ENCODE results near the gene BCL2.
"Not testable (repeated sequence)": the region's sequence is repeated elsewhere in the genome, so short reads cannot be mapped to it uniquely, and the experiment has no call there.

The BCL2 gene

DNA sequence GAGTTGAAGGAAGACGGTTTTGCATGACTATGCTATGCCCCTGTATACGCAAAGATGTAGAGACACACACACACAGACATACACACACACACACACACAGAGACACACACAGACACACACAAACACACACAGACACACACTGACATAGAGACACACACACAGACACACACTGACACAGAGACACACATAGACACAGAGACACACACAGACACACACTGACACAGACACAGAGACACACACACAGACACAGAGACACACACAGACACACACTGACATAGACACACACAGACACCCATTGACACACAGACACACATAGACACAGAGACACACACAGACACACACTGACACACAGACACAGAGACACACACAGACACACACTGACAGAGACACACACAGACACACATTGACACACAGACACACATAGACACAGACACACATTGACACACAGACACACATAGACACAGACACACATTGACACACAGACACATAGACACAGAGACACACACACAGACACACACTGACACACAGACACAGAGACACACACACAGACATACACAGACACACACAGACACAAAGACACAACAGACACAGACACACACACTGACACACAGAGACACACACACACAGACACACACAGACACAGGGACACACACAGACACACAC is 121.3 kb downstream of the BCL2 start:
- FAIRE-seq, result no peak

DNA sequence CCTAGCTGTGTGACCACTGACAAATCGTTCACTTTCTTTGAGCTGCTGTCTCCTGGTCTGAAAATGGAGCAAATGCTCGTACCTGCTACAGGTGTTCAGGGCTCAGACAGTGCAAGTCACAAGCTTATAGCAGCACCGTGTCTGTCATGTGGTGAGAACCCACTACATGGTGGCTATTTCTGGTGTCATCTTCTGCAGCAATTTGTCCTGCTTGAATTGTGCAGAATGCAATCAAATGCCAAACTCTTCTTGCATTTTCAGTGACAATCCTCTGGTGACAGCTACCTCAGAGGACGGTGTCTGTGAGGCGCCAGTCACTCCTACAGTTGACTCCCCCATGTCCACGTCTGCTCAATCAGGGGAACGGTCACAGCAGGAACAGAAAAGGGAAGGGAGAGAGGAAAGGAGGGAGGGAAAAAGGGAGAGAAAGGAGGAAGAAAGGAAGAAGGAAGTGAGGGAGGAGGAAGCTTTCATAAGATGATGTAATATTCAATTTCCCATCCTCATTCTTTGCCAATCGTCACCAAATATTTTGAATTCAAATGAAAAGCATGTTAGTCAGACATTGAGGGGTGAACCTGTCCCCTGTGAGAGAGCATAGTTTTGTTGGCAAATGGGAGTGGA is 122.2 kb downstream of the BCL2 start:
- no peak for FAIRE-seq

DNA sequence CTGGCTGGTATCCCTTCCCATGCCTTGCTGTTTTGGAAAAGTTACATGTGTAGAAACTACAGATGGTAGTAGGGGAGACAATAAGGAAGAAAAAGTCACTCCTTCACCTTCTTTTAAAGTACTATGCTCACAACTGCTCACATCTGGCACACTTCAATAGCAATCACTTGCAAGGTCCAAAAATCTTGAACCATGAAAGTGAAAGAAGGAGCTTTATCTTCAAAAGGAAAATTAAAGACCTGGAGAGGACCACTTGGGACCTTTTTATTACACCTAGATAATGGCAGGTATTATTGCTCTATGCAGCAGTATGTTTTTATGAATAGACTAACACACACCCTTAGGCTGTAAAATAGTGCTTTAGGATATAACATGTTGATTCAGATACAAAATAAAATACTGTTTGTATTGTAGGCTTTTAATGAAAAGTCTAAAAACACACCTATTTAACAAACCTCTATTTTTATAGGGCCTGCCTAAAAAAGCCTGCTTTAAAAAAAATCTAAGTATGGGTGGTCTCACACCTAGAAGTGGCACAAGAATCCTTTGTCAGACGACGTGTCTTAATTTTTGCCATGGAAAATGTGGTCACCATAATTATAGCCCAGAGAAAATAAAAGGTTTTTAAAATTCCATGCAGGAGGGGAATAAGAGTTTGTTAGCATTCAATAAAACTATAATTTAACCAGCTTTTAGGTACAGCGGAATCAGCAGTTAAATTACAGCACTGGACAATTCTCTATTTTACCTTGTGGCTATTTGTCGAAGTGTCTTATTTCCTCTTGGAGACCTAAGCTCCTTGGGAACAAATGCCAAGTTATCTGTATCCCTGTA is 124.0 kb downstream of the BCL2 start:
- no peak for FAIRE-seq

DNA sequence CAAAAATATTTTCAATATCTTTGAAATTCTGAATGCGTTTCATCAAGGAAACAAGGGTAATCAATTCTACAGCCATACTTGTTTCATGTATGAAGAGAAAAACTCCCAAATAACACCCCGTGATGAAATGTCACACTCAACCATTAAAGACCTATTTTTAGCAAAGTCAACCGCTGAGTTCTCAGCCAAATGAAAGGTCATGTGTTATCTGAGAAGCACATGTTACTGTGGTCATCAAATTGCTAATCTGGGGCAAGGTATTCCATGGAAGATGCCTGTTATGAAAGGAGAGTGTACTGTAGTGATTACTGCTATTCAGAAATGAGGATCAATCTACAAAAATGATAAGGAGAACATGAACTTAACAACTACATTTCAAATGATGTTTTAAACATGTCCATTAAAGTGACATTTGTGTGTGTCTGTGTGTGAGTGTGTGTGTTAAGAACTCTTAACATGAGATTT is 126.7 kb downstream of the BCL2 start:
- FAIRE-seq, result no peak

DNA sequence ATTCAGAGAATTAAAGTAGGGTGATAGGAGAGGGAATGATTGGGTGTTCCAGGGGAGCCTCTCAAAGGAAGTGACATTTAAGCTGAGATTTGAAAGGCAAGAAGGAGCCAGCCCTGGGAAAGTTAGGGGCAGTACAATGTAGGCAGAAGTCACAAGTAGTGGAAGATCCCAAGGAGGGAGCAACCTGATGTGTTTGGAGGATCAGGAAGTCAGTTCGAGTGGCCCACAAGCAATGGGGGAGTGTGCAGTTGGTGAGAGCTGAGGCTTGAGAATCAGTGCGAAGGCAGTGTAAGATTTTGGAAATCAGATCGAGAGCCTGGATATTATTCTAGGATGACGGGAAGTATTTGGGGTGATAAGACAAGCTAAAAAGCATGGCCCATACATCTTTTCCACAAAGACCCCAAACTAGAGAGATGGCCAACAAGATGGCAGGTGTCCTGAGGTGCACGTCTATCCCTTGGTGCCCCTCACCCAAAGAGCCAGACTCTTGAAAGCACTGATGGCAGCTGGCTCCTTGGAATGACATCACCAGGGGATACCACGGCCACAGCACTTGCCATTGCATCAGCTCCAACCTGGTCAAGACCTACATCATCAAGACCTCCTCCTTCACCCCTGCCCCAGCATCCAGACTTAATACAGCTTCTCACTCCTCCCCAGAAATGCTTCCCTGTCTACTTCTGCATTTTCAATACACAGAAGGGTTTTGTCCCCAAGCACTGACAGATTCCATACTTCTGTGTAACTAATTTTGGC is 127.3 kb downstream of the BCL2 start:
- FAIRE-seq, result no peak

DNA sequence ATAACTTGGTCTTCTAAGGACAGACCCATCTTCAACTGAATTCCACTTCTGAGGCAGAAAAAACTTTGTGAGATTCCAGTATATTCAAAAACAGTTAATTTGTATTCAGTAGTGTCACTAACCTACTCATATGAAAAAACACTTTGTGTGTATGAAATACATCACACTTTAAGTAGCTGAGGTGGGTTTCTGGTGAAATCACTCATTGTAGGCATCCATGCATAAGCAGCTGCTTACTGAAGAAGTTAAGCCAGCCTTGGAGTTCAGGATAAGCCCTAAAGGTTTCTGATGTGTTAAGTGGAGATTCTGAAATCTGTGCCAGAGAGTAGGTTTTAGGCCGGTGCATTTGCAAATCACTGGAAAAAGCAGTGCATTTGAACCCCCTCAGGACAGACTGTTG is 128.2 kb downstream of the BCL2 start:
- FAIRE-seq, result no peak

DNA sequence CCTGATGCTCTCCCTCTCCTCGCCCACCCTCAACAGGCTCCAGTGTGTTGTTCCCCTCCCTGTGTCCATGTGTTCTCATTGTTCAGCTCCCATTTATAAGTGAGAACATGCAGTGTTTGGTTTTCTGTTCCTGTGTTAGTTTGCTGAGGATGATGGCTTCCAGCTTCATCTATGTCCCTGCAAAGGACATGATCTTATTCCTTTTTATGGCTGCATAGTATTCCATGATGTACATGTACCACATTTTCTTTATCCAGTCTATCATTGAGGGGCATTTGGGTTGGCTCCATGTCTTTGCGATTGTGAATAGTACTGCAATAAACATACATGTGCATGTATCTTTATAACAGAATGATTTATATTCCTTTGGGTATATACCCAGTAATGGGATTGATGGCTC is 128.7 kb downstream of the BCL2 start:
- not testable (repeated sequence) for FAIRE-seq

DNA sequence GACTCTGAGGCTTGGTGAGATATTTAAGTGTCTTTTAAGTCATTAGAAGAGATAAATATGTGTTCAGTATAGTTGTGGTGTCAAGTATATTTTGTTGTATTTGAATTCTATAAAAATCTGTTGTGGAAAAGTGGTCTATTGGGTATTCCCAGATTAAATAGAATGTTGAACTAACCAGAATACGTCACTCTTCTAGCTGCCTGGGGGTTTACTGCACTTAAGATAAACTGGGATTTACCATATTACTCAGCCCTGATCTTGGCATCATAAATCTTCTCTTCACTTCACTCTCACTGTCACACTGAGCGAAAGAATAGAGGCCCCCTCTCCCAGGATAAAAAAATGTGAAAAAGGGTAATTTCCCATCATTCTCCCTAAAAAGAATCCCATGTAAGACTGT is 129.8 kb downstream of the BCL2 start:
- FAIRE-seq, result no peak

DNA sequence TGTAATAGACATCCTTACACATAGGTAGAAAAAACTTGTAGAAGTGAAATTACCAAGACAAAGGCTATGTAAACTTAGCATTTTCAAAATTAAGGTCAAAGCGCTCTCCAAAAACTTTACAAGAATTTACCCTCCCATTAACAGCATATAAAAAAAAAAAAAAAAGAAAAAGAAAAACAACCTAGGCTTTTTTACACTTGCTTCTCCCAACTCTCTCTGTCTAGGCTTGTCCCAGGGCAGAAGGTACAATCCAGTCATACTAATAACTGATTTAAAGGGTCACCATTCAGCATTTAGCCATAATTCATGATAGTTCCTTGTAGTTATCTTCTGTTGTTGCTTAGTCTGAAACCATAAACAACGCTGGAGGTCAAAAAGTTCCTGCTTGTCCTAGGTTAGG is 130.5 kb downstream of the BCL2 start:
- no peak for FAIRE-seq

DNA sequence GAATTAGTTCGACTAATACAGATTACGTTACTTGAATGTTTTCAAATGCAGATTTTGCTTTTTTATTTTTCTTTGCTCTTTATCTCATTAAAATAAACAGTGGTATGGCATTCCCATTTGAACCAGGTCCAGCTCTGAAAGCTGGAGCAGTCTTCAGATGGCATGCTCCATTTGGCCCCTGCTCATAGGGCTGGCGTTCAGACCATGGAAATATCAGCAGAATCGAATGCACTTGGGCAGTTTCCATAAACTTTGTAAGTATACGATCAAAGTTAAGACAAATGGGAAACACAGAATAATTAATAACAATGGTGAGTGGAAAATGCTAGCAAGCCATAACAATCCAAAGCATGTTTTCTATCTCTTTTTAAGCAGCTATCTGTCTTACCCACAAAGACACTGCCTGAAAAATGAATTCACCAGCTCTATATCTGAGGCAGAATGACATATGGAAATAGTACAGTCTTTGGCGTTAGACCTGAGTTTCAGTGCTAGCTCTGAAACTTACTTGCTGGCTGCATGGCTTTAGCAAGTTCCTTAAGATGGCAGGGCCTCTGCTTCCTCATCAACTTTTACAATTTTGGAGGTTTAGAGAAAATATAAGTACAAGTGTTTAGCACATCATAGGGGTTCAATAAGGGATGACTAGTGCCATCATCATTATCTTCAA is 131.6 kb downstream of the BCL2 start:
- FAIRE-seq, result no peak

DNA sequence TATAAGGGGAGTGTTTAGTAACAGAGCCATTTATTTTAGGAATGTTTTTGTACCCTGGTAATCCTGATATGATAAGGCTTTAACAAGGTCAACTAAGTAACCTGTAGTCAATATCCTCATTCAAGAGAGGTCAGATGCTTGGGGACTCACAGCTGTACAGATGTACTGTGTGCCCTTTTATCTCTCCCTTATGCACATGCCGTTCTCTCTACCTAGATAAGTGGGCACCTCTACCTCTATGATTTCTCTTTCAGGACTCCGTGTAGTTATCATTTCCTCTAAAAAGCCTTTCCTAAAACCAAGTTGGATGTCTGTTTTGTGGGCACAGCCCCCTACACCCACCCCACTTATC is 132.4 kb downstream of the BCL2 start:
- no peak for FAIRE-seq

DNA sequence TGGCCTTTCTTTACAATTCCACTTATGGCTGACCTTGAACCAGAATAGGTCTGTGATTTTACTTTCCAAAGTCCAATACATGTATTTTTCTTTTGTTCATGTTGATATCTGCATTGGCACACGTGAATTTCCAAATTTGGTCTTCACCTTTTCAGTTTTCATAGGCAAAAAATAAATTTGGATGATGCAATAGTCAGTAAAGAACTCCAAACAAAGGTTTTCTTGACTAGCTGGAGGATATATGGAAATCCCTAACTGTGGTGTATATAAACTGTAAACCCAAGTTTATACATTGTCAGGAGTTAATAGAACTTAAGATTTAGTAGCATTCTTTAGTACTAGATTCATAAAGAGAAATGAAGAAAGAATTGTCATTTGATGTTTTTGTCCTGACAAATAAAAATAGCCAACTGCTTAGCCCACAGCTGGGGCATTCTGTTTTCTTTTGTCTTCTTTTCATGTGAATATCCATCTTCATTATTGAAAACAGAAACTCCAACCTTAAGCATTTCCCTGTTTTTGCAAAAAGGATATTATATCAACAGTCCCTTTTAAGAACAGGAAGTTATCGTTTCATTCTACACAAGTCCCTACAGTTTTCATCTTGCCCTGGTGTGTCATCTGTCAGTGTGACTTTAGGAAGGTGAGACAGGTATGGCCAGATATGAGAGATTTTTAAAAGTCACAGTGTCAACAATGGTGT is 132.9 kb downstream of the BCL2 start:
- FAIRE-seq, result no peak

DNA sequence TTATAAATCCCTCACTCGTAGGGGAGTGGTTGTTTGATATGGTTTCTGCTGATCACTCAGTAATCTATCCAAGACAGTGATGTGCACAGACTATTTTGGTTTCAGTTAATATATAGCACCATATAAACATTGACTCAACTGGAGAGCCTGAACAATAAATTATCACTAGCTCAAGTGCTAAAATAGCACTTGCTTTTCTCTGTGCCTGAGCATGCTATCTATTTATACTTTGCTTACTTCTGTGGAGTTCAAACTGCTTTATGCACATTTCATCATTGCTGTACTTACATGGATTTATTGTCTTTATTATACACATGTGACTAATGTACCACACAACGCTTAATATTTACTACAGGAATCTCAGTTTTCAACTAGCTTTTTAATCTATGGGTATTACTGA is 133.6 kb downstream of the BCL2 start:
- FAIRE-seq, result no peak

DNA sequence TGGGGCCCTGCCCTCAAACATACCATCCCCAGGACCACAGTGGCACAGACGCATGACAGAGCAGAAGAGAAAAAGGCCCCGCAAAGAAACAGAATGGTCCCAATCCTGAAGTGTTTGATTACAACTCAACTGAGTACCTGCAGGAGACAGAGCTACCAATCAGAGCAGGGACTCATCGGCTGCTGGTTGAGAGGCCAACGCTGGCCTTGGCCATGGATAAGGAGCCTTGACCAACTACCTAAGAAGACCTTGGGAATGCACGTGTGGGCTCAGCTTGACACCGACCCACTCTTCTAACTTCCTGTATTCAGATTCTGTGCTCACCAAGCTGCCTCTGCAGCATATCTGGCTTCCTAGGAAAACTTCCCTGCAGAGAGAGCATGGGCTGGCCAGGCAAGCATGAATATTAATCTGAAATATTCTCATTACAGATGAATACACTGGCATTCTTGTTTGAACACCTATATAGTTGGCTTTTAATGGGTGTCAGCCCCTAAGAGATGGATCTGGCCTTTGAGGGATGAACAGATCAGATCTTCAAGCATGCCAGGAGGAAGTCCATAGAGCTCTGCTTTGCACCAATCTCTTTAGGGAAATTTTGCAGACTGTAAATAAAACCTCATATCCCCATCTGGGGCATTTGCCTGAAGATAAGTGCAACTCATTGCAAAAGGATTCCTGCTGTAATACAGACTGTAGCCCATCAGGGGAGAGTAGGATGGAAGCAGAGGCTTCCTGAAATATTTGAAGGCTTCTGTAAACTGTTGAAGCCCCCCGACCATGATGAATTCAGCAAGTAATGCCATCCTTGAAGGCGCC is 135.4 kb downstream of the BCL2 start:
- FAIRE-seq, result no peak

DNA sequence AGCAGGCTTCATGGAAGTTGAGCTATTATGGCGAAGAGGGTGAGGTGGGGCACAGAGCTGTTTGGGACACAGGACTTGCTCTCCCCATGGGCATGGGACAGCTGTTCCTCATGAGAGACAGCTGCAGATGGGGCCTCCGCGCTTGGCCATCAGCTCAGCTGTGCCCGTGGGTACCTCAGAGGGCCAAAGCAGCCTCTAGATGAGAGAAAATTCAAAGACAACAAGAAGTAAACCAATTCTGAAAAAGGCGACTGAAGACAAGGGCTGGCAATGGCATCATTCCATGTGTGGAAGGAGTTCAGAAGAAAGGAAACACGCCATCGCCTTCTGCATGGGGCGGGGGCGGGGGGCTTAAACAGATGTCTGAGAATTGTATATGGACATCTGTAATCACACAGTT is 136.2 kb downstream of the BCL2 start:
- FAIRE-seq, result no peak

DNA sequence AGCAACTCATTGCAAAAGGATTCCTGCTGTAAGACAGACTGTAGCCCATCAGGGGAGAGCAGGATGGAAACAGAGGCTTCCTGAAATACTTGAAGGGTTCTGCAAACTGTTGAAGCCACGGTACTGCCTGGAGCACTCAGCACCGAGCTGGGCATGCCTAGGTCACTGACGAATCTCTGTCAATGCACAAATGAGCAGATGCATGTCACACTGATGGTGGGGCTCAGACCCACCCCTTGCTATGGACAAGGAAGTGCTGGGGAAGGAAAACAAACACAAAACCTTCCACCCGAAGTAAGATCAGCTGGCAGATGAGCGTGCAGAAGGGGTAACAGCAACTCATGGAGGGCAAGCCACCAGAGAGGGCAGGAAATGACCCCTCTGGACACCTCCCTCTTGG is 136.7 kb downstream of the BCL2 start:
- FAIRE-seq, result no peak

DNA sequence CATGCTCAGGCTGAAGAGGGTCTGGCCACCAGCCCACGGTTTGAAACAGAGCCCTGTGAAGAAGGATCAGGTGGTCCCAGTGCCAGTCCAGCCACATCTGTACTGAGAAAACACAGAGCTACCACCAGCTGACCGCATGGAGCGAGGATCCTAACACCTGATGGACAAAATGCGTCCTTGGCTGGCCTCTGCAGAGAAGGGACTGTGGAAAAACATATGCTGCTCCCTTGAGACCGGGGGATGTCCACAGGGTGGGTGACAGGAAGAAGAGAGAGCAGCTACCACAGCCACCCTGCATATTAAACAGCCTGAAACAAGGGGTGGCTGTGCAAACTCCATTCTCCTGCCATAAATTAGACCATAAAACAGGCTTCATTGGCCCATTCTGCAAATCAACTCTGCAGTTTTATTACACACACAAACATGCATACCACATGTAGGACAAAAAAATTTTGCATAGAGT is 137.2 kb downstream of the BCL2 start:
- no peak for FAIRE-seq

DNA sequence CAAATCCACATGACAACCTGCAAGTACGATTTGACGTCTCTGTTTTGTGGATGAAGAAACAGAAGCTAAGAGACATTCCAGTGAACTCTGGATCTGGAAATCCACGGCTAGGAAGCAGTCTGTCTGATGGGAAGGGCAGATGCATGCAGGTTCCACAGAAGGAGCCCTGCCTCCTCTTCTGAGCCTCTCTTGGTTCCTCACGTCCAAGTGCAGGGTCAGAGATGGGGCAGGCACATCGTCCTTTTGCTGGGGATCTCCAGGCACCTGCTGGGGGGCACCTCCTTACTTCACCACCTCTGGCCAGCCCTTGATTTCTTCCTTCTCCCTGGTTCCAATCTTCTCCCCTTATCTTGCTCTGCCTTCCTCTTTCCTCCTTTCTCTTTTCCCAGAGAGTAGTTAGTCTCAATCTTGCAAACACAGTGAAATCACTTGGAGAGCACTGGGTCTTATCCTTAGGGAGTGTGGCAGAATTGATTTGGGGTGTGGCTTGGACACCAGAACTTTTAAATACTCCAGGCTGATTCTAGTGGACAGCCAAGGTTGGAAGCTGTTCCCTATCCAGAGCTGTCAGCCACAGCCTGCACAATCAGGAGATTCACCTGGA is 137.8 kb downstream of the BCL2 start:
- FAIRE-seq, result no peak

DNA sequence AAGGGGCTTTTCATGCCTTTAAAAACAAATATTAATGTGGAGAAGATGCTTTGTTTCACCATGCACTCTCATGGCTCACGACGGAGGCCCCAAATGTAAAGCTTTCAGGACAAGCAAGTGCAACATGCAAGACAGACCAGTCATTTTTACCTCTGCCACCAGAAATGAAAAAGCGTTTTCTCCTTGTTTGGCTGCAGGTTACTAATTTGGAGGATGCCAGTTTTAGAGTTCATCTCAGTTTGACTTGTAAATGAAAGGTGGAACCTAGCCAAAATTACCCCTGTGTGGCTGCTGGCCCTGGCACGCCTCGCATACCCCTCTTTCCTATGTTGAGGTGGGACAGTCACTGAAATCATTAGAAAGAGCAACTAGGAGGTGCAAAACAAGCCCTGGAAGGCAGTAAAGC is 138.6 kb downstream of the BCL2 start:
- no peak for FAIRE-seq

DNA sequence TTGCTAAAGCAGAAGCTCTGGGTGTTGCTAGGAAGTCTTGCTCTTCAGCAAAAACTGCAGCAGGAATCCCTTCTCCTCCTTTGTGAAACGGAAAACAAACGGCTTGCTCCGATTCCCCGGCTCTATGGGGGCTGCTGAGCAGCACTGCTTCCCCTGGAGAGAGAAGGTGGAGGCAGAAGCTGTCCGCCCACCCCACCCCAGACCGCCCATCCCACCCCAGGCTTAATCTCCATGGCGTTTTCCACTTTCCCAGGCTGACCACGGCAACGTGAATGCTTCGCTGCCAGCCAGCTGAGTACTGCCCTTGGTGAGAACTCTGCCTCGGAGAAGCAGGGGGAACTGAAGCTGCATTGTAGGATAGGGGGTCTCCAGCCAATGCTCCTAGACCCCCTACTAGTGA is 139.2 kb downstream of the BCL2 start:
- no peak for FAIRE-seq

DNA sequence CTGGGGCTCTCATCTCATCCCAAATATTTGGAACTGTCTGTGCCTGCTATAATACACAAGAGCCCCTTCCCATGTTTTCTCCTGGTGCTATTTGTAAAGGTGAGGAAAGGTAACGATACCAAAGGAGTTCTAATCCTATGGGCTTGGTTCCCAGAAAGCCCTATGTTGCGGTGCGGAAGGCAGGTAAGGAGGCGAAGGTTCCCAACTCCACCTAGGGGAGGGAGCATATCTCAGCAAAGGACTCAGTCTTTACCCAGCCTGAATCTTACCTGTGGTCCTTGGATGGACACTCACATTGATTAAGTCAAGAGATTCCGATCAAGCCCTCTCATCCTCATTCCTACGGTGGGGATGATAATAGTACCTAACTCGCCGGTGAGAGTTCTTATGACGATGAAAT is 140.1 kb downstream of the BCL2 start:
- no peak for FAIRE-seq
